HepG2 (cell line): Measurements from ENCODE around the gene PKMYT1. TPM values are rescaled to one million over a fixed set of nuclear protein-coding genes. Genes with fewer than 3 reads are reported as not detected.

ENCODE experiments used
- AKAP8 ChIP-seq: sonication (generic); formaldehyde crosslinking; IDR thresholded peaks from 2 replicates; pipeline ENCODE4 v1.5.1; 2020; ENCODE audit warnings: mild to moderate bottlenecking, missing genetic modification reagents
- BCL6 ChIP-seq: IDR thresholded peaks from 2 replicates; pipeline ENCODE4 v1.6.1; 2016; ENCODE audit warnings: missing genetic modification reagents, missing compliant biosample characterization
- ELF3 ChIP-seq: IDR thresholded peaks from 2 replicates; pipeline ENCODE4 v1.6.1; 2016; ENCODE audit warnings: missing genetic modification reagents, missing compliant biosample characterization
- ELF4 ChIP-seq: sonication (generic); formaldehyde crosslinking; IDR thresholded peaks from 2 replicates; pipeline ENCODE4 v1.5.0; 2020; ENCODE audit warnings: missing genetic modification reagents, mild to moderate bottlenecking, moderate library complexity, borderline replicate concordance
- FOXA1 ChIP-seq, 2 experiments: fragments of 450-650 bp in 1 of 2; sonication (generic) in 1 of 2; formaldehyde crosslinking in 1 of 2; IDR thresholded peaks; 2 replicates each; pipeline versions ENCODE4 v1.4.0 to v1.6.1; 2016 to 2020; ENCODE audit warnings: missing genetic modification reagents in 1 of 2
- GLMP ChIP-seq: sonication (generic); formaldehyde crosslinking; IDR thresholded peaks from 2 replicates; pipeline ENCODE4 v1.9.0; 2021; ENCODE audit warnings: missing genetic modification reagents, mild to moderate bottlenecking, borderline replicate concordance
- HMGXB3 ChIP-seq: sonication (generic); formaldehyde crosslinking; IDR thresholded peaks from 2 replicates; pipeline ENCODE4 v1.4.0; 2020; ENCODE audit warnings: missing genetic modification reagents, borderline replicate concordance
- HNRNPH1 ChIP-seq: fragments of 200-400 bp; formaldehyde crosslinking; optimal IDR thresholded peaks from 2 replicates; pipeline ENCODE3; 2017; ENCODE audit warnings: mild to moderate bottlenecking, low read depth, low read length
- MTF2 ChIP-seq: sonication (generic); formaldehyde crosslinking; IDR thresholded peaks from 2 replicates; pipeline ENCODE4 v1.5.0; 2020; ENCODE audit warnings: missing genetic modification reagents, borderline replicate concordance
- NCOA2 ChIP-seq: sonication (generic); formaldehyde crosslinking; IDR thresholded peaks from 2 replicates; pipeline ENCODE4 v1.8.0; 2022; ENCODE audit warnings: inconsistent platforms
- NR2C2 ChIP-seq: sonication (generic); formaldehyde crosslinking; IDR thresholded peaks from 2 replicates; pipeline ENCODE4 v1.4.0; 2020; ENCODE audit warnings: missing genetic modification reagents, mild to moderate bottlenecking, moderate library complexity, borderline replicate concordance
- SP5 ChIP-seq: IDR thresholded peaks from 2 replicates; pipeline ENCODE4 v1.6.1; 2016; ENCODE audit warnings: low read depth, borderline replicate concordance
- TFDP1 ChIP-seq: IDR thresholded peaks from 2 replicates; pipeline ENCODE4 v1.6.1; 2016; ENCODE audit warnings: missing compliant biosample characterization, missing genetic modification reagents, borderline replicate concordance
- TOPORS ChIP-seq: sonication (generic); formaldehyde crosslinking; IDR thresholded peaks from 2 replicates; pipeline ENCODE4 v1.8.0; 2023; ENCODE audit warnings: mild to moderate bottlenecking, missing genetic modification reagents
- ZKSCAN5 ChIP-seq: sonication (generic); formaldehyde crosslinking; IDR thresholded peaks from 2 replicates; pipeline ENCODE4 v1.5.1; 2020; ENCODE audit warnings: mild to moderate bottlenecking, missing genetic modification reagents
- ZNF773 ChIP-seq: sonication (generic); formaldehyde crosslinking; IDR thresholded peaks from 2 replicates; pipeline ENCODE4 v1.4.0; 2020; ENCODE audit warnings: missing genetic modification reagents, borderline replicate concordance
- polyA plus RNA-seq, 8 experiments: library from polyadenylated mRNA; depleted of rRNA in 3 of 8; stranded (reverse) in 7 of 8; unstranded in 1 of 8; fragments of >200 nt; fragmentation: Illumina TruSeq in 4 of 8; extraction: Trizol in 4 of 8; gene quantifications; 2 replicates each; pipeline versions ENCODE4 v1.2.1 to v1.2.3, GENCODE V29; 2011 to 2016; ENCODE audit warnings: low read depth in 4 of 8, missing spikeins in 1 of 8, mixed read lengths in 1 of 8; ENCODE audit not compliant: insufficient read depth in 1 of 8
- total RNA-seq, 5 experiments: library from RNA; depleted of rRNA; stranded (reverse); fragments of >200 nt; fragmentation: Illumina TruSeq; extraction: Trizol; gene quantifications; 2 replicates each; pipeline ENCODE4 v1.2.3, GENCODE V29; 2016; ENCODE audit warnings: low read depth in 1 of 5
- TF ChIP-seq, protein P1 (sequence below): sonication (generic); formaldehyde crosslinking; IDR thresholded peaks from 2 replicates; pipeline ENCODE4 v1.5.0; 2020; ENCODE audit warnings: missing genetic modification reagents, mild to moderate bottlenecking, borderline replicate concordance
- TF ChIP-seq, protein P2 (sequence below): sonication (generic); formaldehyde crosslinking; IDR thresholded peaks from 2 replicates; pipeline ENCODE4 v1.4.0; 2020; ENCODE audit warnings: mild to moderate bottlenecking, missing genetic modification reagents
- TF ChIP-seq, protein P3 (sequence below): sonication (generic); formaldehyde crosslinking; IDR thresholded peaks from 2 replicates; pipeline ENCODE4 v1.4.0; 2020; ENCODE audit warnings: missing genetic modification reagents

Gene PKMYT1
- total and polyA plus RNA-seq, 2 of the 13 experiments (the other 11 are each of a cell fraction or from before 2014, with no cell fraction given) = 7.0 to 27.8 TPM

GRCh38 chr16:3020604-3021448 is 40.6 kb upstream of the PKMYT1 start (continued):
- TF ChIP-seq AKAP8 (CRISPR knock-in tag) = no peak; the same call in 1 of the 2 replicates
- TF ChIP-seq HNRNPH1 = peak; percentile 24
- TF ChIP-seq, protein P1, sequence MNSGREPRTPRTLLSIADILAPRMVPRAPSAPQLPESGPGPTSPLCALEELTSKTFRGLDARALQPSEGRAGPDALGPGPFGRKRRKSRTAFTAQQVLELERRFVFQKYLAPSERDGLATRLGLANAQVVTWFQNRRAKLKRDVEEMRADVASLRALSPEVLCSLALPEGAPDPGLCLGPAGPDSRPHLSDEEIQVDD (CRISPR knock-in tag) = no peak
- TF ChIP-seq, protein P2, sequence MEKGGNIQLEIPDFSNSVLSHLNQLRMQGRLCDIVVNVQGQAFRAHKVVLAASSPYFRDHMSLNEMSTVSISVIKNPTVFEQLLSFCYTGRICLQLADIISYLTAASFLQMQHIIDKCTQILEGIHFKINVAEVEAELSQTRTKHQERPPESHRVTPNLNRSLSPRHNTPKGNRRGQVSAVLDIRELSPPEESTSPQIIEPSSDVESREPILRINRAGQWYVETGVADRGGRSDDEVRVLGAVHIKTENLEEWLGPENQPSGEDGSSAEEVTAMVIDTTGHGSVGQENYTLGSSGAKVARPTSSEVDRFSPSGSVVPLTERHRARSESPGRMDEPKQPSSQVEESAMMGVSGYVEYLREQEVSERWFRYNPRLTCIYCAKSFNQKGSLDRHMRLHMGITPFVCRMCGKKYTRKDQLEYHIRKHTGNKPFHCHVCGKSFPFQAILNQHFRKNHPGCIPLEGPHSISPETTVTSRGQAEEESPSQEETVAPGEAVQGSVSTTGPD = no peak
- peak; percentile 79 for TF ChIP-seq NR2C2 (CRISPR knock-in tag)
- TF ChIP-seq GLMP (CRISPR knock-in tag) = no peak
- peak; percentile 64 for TF ChIP-seq BCL6 (CRISPR knock-in tag)
- 0 out of 2 replicates have a peak, but pooled peaks have one; percentile 23 for TF ChIP-seq TOPORS (CRISPR knock-in tag)
- TF ChIP-seq ELF3 (CRISPR knock-in tag) = no peak
- TF ChIP-seq ELF4 (CRISPR knock-in tag) = 0 out of 2 replicates have a peak, but pooled peaks have one; percentile 63
- no peak; the same call in 1 of the 2 replicates for TF ChIP-seq MTF2 (CRISPR knock-in tag)
- TF ChIP-seq NCOA2 (CRISPR knock-in tag) = peak; percentile 80
- no peak for TF ChIP-seq ZKSCAN5 (CRISPR knock-in tag)
- no peak; the same call in 1 of the 2 replicates for TF ChIP-seq HMGXB3 (CRISPR knock-in tag)
- TF ChIP-seq, protein P3, sequence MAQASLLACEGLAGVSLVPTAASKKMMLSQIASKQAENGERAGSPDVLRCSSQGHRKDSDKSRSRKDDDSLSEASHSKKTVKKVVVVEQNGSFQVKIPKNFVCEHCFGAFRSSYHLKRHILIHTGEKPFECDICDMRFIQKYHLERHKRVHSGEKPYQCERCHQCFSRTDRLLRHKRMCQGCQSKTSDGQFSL (CRISPR knock-in tag) = peak; percentile 83
- peak; percentile 92 for TF ChIP-seq SP5
- no peak for TF ChIP-seq FOXA1 (IDR thresholded peaks at IDR 0.05)
- no peak for TF ChIP-seq FOXA1 (CRISPR knock-in tag; IDR thresholded peaks at IDR 0.05)
- TF ChIP-seq TFDP1 (CRISPR knock-in tag) = no peak; the same call in 1 of the 2 replicates
- TF ChIP-seq ZNF773 (CRISPR knock-in tag) = peak; percentile 85; the same call in 1 of the 2 replicates
